HCEC 1CT (cell line): ENCODE data around the gene USE1.
A peak's percentile ranks its signal among the peaks of the same experiment; 100 is the strongest.
"Not testable (repeated sequence)": the region's sequence is repeated elsewhere in the genome, so short reads cannot be mapped to it uniquely, and the experiment has no call there.

ENCODE experiments used
- DNase-seq: peaks from one replicate; pipeline ENCODE4 v3.0.0-alpha.2; 2017

Gene USE1

GRCh38 chr19:17215127-17215971, at the start of gene USE1:
Gene USE1, plus strand, starts transcription at chr19:17215357. Its CDS starts 49 bp downstream, at chr19:17215406.
- peak; percentile 89 for DNase-seq

- DNase-seq: no peak
Measured at GRCh38 chr19:17165715-17166114, 49.4 kb upstream of the USE1 start.

GRCh38 chr19:17170538-17171297, 44.4 kb upstream of the USE1 start:
- DNase-seq: no peak

GRCh38 chr19:17171874-17172273, 43.3 kb upstream of the USE1 start:
- DNase-seq: no peak

GRCh38 chr19:17172624-17173345, 42.4 kb upstream of the USE1 start:
- DNase-seq: no peak

- DNase-seq: no peak
Measured at GRCh38 chr19:17178291-17178690, 36.9 kb upstream of the USE1 start.

GRCh38 chr19:17180997-17181702, 34.0 kb upstream of the USE1 start:
- no peak for DNase-seq

GRCh38 chr19:17183271-17183761, 31.8 kb upstream of the USE1 start:
- no peak for DNase-seq

GRCh38 chr19:17183858-17184321, 31.3 kb upstream of the USE1 start:
- no peak for DNase-seq

GRCh38 chr19:17184371-17184841, 30.8 kb upstream of the USE1 start:
- no peak for DNase-seq

- no peak for DNase-seq
Measured at GRCh38 chr19:17185590-17185989, 29.6 kb upstream of the USE1 start.

- not testable (repeated sequence) for DNase-seq
Measured at GRCh38 chr19:17191736-17192135, 23.4 kb upstream of the USE1 start.

- no peak for DNase-seq
Measured at GRCh38 chr19:17192751-17193150, 22.4 kb upstream of the USE1 start.

GRCh38 chr19:17194608-17195007, 20.5 kb upstream of the USE1 start:
- DNase-seq: no peak

- no peak for DNase-seq
Measured at GRCh38 chr19:17195106-17195505, 20.1 kb upstream of the USE1 start.

GRCh38 chr19:17196610-17197009, 18.5 kb upstream of the USE1 start:
- no peak for DNase-seq

GRCh38 chr19:17197666-17198065, 17.5 kb upstream of the USE1 start:
- no peak for DNase-seq

- no peak for DNase-seq
Measured at GRCh38 chr19:17200408-17201079, 14.6 kb upstream of the USE1 start.

GRCh38 chr19:17202249-17202648, 12.9 kb upstream of the USE1 start:
- DNase-seq: no peak

GRCh38 chr19:17202713-17203112, 12.4 kb upstream of the USE1 start:
- DNase-seq: no peak

- DNase-seq: peak; percentile 44
Measured at GRCh38 chr19:17205237-17206140, 9.7 kb upstream of the USE1 start.
